Testis (tissue), 3 donors: ENCODE measurements around the gene PTGFRN. TPM values are rescaled to one million over a fixed set of nuclear protein-coding genes. Genes with fewer than 3 reads are reported as not detected.

Experiments used
- DNase-seq: peaks from one replicate; pipeline ENCODE4 v3.0.0-alpha.2; 2019
- H3K27ac ChIP-seq, 2 donors: fragments of 200-600 bp; sonication (generic); one replicate each; pipeline ENCODE4 v1.5.1; 2019
- H3K27me3 ChIP-seq: fragments of 200-600 bp; sonication (generic); one replicate; pipeline ENCODE4 v1.5.1; 2019
- H3K36me3 ChIP-seq: fragments of 200-600 bp; sonication (generic); one replicate; pipeline ENCODE4 v1.5.1; 2017; ENCODE audit warnings: low read depth; ENCODE audit errors: missing control alignments
- H3K4me1 ChIP-seq: fragments of 200-600 bp; sonication (generic); one replicate; pipeline ENCODE4 v1.5.1; 2019
- H3K4me3 ChIP-seq, 2 donors: fragments of 200-600 bp; sonication (generic); one replicate each; pipeline ENCODE4 v1.5.1; 2017 to 2019
- H3K9me3 ChIP-seq: fragments of 200-600 bp; sonication (generic); one replicate; pipeline ENCODE4 v1.5.1; 2017
- POLR2A ChIP-seq: fragments of 450-650 bp; IDR thresholded peaks from one replicate; pipeline ENCODE4 v1.6.1; 2017; ENCODE audit warnings: antibody characterized with exemption, mild to moderate bottlenecking, moderate library complexity
- WGBS, 2 donors: methylation state at CpG; one replicate each; pipeline ENCODE4 v1.1.5; 2018; 5-methylcytosine and 5-hydroxymethylcytosine counted together
- intact Hi-C: fragments of 100-400 bp; cut with DNase I; formaldehyde crosslinking; loops from one replicate; pipeline ENCODE4 v1.15.1; 2023; ENCODE audit warnings: low total_unique reads
- polyA plus RNA-seq: library from polyadenylated mRNA; stranded (reverse); fragments of 350-450 nt; fragmentation: Illumina TruSeq; extraction: RNeasy Lipid Tissue Mini Kit (QIAGEN cat#74804); gene quantifications from one replicate; pipeline ENCODE4 v1.2.3, GENCODE V29; 2014; ENCODE audit warnings: low read depth, low replicate concordance; ENCODE audit not compliant: insufficient read depth
- total RNA-seq, 2 donors: library from RNA; depleted of rRNA; stranded (reverse); fragments of >200 nt; gene quantifications; one replicate each; pipeline ENCODE4 v1.2.3, GENCODE V29; 2016
- TF ChIP-seq, protein P1 (sequence below), 3 experiments: fragments of 450-650 bp in 2 of 3; fragments of 200-600 bp in 1 of 3; sonication (generic) in 1 of 3; IDR thresholded peaks; one replicate each; pipeline ENCODE4 v1.5.1; 2016 to 2019; ENCODE audit warnings: antibody characterized with exemption in 3 of 3, mild to moderate bottlenecking in 2 of 3, moderate library complexity in 1 of 3

Gene PTGFRN
- total and polyA plus RNA-seq, 3 donors from 2014 or later, result 26.8 to 32.0 (median 28.1) TPM

DNA sequence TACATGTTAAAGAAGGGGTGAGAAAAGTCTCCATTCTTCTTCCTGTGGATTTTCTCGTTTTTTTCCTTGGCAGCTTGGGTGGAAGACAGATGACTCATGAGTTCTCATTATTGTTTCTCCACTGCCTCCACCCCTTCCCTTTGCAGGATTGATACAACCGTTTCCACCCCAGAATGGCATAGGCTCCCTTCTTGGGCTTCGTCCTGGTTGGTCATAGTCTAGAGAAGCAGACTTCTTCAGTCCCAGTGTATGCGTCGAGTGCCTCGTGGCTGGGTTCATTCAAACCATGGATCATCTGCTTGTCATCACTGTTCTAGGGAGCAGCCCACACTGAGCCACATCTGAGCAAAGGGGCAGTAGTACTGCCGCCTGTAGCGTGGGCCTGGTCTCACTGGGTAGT, 13.7 kb downstream of the PTGFRN start:
- no peak for DNase-seq
- WGBS, 2 donors, result 89 to 92% methylated on average over 6 to 8 of the region's 8 CpGs
- Histone ChIP-seq H3K27me3 (no peaks in the 10 kb centered on the region), H3K9me3 (no peaks in the 10 kb centered on the region), H3K36me3 (no peaks in the 10 kb centered on the region), H3K4me3 (no peak overlapping the region), H3K4me1 (no peaks in the 10 kb centered on the region), H3K27ac (no peak overlapping the region)
- TF ChIP-seq, protein P1, sequence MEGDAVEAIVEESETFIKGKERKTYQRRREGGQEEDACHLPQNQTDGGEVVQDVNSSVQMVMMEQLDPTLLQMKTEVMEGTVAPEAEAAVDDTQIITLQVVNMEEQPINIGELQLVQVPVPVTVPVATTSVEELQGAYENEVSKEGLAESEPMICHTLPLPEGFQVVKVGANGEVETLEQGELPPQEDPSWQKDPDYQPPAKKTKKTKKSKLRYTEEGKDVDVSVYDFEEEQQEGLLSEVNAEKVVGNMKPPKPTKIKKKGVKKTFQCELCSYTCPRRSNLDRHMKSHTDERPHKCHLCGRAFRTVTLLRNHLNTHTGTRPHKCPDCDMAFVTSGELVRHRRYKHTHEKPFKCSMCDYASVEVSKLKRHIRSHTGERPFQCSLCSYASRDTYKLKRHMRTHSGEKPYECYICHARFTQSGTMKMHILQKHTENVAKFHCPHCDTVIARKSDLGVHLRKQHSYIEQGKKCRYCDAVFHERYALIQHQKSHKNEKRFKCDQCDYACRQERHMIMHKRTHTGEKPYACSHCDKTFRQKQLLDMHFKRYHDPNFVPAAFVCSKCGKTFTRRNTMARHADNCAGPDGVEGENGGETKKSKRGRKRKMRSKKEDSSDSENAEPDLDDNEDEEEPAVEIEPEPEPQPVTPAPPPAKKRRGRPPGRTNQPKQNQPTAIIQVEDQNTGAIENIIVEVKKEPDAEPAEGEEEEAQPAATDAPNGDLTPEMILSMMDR (IDR thresholded peaks at IDR 0.05), result no peak
- no peak for TF ChIP-seq POLR2A
- intact Hi-C loops, result no loop called here

DNA sequence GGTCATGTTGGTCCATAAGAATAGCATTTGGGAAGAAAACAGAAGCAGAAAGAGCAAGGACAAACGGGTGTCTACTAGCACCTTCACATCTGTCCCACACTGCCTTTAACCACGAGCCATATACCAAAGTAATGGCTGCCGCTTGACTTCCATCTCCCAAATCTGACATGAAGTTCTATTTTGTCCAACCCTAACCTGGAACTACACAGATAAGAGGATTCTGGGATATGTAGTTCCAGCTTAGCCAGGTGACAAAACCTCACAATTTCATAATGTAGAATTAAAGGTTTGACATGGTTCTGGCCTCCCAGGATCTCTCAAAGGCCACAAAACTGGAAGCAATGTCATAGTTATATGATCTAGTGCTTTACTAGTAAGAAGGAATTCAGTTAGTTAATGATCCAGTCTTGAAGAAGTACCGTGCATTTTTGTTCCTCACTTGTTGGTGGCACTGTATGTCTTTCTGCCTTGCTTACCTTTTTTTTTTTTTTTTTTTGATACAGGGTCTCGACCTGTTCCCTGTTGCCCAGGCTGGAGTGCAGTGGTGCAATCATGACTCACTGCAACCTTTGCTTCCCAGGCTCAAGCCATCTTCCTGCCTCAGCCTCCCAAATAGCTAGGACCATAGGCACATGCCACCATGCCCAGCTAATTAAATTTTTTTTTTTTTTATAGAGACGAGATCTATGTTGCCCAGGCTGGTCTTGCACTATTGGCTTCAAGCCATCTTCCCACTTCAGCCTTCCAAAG, 17.5 kb downstream of the PTGFRN start:
- intact Hi-C loops, result no loop called here

DNA sequence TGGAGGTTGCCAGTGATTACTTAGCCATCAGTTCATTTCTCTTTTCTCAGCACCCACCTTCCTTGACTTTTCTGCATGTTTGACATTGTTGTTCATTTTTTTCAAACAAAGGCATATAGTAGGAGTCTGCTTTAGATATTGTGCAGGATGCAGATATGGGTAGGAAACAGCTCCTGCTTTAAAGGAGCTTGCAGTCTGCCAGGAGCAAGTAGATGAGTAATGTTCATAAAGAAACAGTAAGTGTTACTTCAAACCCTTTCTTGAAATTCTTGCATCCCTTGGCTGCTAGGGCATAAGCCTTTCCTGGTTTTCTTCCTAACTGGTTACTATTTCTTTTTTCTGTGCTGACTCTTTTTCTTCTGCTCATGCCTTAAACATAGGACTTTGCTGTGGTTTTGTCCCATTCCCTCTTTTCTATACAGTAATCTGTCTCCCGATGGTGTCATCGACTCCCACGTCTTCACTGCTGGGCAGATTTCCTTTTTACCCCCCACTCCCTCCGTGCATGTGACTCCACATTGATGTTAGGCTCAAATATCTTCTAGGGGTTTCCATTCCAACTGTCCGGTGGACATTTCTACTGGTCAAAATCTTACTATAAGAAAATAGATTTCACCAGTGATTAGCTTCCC, 20.4 kb downstream of the PTGFRN start:
- 72 to 82% methylated on average over 5 of the region's 5 CpGs for WGBS, 2 donors
- DNase-seq, result no peak
- TF ChIP-seq POLR2A, result no peak
- TF ChIP-seq, protein P1 (IDR thresholded peaks at IDR 0.05), result no peak
- Histone ChIP-seq H3K27me3 (no peaks in the 10 kb centered on the region), H3K9me3 (no peaks in the 10 kb centered on the region), H3K27ac (no peak overlapping the region), H3K4me3 (no peak overlapping the region), H3K36me3 (no peaks in the 10 kb centered on the region), H3K4me1 (no peaks in the 10 kb centered on the region)
- intact Hi-C loops, result no loop called here

More for the DNA sequence above, 17.5 kb downstream of the PTGFRN start:
- Histone ChIP-seq H3K4me3 (no peak overlapping the region), H3K27me3 (no peaks in the 10 kb centered on the region), H3K27ac (no peak overlapping the region), H3K36me3 (no peaks in the 10 kb centered on the region), H3K4me1 (no peaks in the 10 kb centered on the region), H3K9me3 (no peaks in the 10 kb centered on the region)
- TF ChIP-seq, protein P1 (IDR thresholded peaks at IDR 0.05), result no peak
- no peak for TF ChIP-seq POLR2A
- 93 to 96% methylated on average over 6 of the region's 6 CpGs for WGBS, 2 donors
- no peak for DNase-seq

DNA sequence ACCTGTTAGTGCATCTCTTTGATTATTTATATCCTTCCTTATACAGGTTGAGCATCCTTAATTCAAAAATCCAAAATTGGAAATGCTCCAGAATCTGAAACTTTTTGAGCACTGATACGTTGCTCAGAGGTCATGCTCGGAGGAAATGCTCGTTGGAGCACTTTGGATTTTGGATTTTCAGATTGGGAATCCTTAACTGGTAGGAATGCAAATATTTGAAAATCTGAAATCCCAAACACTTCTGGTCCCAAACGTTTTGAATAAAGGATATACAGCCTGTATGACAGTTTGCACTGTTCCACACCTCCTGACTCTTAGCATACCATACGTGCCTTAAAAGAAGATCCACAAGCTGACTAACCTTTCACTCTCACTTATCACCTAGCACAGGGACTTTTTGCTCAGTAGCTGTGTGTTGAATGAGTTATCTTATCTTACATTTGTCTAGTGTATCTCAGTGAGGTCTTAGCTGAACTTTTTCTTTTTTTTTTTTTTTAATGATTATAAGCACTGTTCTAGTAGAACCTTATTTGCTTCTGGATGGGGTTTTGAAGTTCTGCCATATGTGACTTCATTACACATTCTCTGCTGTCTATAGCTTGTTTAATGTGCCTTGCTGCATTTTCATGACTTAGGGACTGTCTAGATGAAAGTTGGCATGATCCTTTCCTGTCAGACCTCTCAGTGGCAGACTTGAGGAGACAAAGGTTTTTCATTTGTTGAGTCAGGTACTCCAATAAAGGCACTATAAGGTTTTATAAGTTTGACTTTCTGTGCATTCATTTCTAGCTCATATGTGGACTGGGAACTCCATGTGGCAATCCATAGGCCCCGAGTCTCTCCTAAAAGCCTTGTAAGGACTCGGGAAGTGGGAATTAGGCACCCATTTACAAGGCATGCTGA, 21.6 kb downstream of the PTGFRN start:
- Histone ChIP-seq H3K36me3 (no peaks in the 10 kb centered on the region), H3K27me3 (no peaks in the 10 kb centered on the region), H3K27ac (no peak overlapping the region), H3K4me3 (no peak overlapping the region), H3K9me3 (no peaks in the 10 kb centered on the region), H3K4me1 (no peaks in the 10 kb centered on the region)
- intact Hi-C loops, result no loop called here
- no peak for DNase-seq
- WGBS, 2 donors, result 85% methylated on average over 7 of the region's 7 CpGs
- no peak for TF ChIP-seq POLR2A
- TF ChIP-seq, protein P1 (IDR thresholded peaks at IDR 0.05), result no peak
